GM12864 (cell line): ENCODE data around the gene FNDC3A.

Experiments used
- DNase-seq: peaks from one replicate; pipeline ENCODE4 v3.0.0-alpha.2; 2011; ENCODE audit warnings: low read depth
- H3K4me3 ChIP-seq: 2 replicates; pipeline ENCODE4 v1.5.1; 2011; ENCODE audit warnings: mild to moderate bottlenecking, low read depth, low read length, control low read depth
- TF ChIP-seq, protein P1 (sequence below): IDR thresholded peaks from 2 replicates; pipeline ENCODE4 v1.5.1; 2011; ENCODE audit warnings: low read depth, mild to moderate bottlenecking, moderate library complexity, low read length, control low read depth, inconsistent platforms; ENCODE audit errors: missing control alignments

FNDC3A gene

DNA sequence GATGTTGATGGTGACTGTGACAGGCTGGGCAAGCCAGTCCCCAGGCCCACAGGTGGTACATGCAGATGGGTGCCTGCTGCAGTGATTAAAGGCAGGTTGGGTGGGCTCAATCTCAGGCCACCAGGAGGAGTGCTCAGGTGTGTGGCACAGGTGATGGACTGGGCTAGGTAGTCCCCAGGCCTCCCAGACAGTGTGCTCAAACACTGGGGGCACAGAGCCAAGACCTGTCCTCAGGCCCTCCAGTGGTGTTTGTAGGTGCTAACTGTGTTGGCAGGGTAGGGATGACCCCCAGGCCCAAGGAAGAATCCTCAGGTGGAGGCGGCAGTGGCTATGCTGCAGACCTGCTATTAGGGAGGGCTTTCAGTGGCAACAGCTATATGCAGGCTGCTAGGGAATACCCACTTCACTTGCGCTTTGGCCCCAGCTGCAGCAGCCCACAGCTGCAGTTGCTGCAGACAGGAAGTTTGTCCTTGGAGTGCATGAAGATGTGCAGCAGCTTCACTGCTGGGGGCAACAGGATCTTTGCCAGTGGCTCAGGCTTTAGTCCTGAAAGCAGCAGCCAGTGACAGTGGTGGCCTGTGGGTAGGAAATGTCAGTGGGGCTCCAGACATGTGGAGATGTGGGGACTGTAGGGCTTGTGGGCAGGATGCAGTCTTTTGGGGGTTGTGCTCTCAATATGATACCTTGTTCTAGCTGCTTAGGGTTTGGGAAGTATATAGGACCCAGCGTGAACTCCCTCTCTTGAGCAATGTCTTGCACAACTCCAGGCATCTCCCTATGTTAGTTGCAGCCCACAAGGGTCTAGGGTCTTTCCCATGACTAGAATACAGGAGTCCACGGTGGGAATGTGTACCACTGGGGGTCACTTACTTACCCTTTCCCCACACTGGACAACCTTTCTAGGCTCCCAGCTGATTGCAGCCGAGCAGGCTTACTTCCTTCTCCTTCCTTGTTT, 190.4 kb downstream of the FNDC3A start:
- TF ChIP-seq, protein P1, sequence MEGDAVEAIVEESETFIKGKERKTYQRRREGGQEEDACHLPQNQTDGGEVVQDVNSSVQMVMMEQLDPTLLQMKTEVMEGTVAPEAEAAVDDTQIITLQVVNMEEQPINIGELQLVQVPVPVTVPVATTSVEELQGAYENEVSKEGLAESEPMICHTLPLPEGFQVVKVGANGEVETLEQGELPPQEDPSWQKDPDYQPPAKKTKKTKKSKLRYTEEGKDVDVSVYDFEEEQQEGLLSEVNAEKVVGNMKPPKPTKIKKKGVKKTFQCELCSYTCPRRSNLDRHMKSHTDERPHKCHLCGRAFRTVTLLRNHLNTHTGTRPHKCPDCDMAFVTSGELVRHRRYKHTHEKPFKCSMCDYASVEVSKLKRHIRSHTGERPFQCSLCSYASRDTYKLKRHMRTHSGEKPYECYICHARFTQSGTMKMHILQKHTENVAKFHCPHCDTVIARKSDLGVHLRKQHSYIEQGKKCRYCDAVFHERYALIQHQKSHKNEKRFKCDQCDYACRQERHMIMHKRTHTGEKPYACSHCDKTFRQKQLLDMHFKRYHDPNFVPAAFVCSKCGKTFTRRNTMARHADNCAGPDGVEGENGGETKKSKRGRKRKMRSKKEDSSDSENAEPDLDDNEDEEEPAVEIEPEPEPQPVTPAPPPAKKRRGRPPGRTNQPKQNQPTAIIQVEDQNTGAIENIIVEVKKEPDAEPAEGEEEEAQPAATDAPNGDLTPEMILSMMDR = no peak
- no peak overlapping the region for H3K4me3 ChIP-seq
- DNase-seq = no peak

DNA sequence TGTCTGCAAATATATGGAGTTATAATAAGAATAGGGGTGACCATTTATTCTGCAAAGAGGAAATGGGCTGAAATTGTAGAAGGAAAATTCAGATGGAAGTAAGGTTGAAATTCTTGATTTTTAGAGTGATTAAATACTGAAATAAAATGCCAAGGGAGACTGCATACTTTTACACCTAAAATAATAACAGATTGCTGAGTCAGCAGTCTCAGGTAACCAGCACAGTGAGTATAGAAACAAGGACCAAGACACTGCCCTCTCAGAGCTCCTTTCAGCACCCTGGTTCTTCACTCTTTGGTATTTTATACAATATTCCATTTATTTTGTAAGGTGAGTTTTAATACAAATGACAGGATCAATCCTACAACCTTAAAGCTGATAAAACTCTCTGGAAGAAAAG, 195.6 kb downstream of the FNDC3A start:
- H3K4me3 ChIP-seq = no peak overlapping the region
- TF ChIP-seq, protein P1 = no peak
- no peak for DNase-seq

DNA sequence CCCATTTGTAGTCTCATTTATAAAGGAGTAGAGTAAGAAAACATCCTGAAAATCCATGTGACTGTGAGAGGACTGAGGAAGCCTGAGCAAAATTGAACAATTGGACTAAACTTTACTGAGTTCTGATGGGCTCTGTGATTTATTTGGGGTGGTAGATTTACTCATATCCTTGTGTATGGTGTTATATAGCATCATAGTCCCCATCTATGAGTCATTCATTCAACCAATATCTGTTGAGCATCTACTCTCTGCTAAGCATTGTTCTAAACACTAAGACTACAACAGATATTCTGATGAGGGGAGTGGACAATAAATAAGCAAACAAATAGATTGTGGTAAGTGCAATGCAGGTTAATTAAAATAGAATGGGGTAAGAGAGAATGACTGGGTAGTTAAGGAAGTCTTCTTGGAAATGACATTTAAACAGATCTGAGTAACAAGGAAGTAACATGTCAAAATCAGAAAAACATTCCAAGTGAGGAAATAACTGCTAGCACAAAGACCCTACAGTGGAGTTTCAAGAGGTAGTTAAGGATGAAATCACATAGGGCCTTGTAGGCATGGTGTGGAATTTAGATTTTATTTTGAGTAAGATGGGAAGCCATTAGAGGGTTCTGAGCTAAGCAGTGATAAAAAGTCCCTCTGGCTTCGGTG, 208.1 kb downstream of the FNDC3A start:
- DNase-seq = no peak
- TF ChIP-seq, protein P1 = no peak
- H3K4me3 ChIP-seq = no peak overlapping the region

DNA sequence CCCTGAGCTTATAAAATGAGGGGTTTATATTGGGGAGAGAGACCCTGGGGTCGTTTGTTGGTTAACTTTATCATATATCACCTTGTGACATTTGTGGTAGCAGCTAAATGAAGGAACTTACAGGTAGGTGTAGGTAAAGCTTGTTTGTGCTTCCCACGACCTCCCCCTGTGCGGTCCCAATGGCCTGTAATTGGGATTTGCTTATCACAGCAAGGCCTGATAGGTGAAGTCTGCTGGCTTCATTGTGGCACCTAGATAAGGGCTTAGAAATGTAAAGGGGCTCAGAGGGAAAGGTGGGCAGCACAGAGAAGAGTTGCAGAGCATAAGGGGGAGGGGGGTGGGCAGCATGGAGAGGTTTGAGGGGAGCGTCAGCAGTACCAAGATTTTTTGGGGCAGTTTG, 208.9 kb downstream of the FNDC3A start:
- TF ChIP-seq, protein P1 = no peak
- DNase-seq = no peak
- H3K4me3 ChIP-seq = no peak overlapping the region

DNA sequence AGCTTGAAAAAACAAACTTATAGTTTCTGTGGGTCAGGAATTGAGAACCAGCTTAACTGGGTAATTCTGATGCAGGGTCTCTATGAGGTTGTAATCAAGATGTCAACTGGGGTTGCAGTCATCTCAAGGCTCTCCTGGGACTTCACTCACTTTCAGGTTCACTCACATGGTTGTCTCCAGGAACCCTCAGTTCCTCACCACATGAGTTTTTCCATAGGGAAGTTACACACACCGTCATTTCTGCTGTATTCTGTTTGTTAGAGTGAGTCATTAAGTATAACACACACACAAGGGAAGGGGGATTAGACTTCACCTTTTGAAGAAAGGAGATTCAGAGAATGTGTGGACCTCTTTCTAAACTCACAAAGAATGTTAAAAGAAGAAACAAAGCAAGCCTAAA, 209.6 kb downstream of the FNDC3A start:
- DNase-seq = no peak
- TF ChIP-seq, protein P1 = no peak
- H3K4me3 ChIP-seq = no peak overlapping the region

DNA sequence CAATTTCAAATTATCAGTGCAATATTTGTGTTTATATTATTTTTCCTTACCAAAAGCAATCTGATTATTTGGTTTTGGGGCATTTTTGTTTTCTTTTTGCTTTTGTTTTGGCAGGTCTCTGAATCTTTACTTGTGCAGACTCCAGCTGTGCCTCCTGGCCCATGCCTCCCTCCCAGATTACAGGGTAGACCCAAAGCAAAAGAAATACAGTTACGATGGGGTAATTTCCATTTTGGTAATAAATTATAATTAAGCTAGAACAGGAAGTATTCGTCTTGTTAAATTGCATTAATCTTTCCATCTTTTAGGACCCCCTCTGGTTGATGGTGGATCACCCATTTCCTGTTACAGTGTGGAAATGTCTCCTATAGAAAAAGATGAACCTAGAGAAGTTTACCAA, 215.2 kb downstream of the FNDC3A start:
- H3K4me3 ChIP-seq = no peak overlapping the region
- TF ChIP-seq, protein P1 = no peak
- no peak for DNase-seq

DNA sequence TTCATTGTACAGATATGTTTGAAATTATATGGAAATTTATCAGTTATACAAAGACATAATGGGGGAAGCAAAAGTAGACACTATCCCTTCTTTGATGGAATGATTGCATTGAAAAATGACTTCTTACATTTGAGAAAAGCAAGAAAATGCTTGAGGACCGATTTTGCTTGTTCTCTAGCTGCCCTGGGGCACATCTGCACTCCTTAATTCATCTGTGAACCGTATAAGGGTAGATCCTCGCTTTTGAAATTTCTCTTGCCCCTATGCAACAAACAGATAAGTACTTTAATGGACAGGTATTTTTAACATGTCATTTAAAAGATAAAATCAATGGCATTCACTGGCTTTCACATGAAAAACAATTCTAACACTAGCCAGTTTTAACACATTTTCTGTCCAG, 230.9 kb downstream of the FNDC3A start:
- DNase-seq = no peak
- H3K4me3 ChIP-seq = no peak overlapping the region
- TF ChIP-seq, protein P1 = no peak
